ENCODE measurements around the gene ATXN2. TPM values are rescaled to one million over a fixed set of nuclear protein-coding genes. Genes with fewer than 3 reads are reported as not detected.
A peak's percentile ranks its signal among the peaks of the same experiment; 100 is the strongest.

ATXN2 gene
- total RNA-seq, 1 donor from 2014 or later = 71.0 TPM

- TF ChIP-seq CTCF (conservative IDR thresholded peaks at IDR 0.05) = no peak
- Mint-ChIP-seq H3K9me3 (no peaks in the 10 kb centered on the region), H3K4me3 (no peak overlapping the region), H3K4me1 (peaks cover 4% of the 10 kb centered on the region), H3K36me3 (ENCODE audit: low read depth) (peaks cover 10% of the 10 kb centered on the region), H3K27ac (ENCODE audit: unreplicated experiment) (no peak overlapping the region), H3K27me3 (ENCODE audit: low read depth) (no peaks in the 10 kb centered on the region)
- DNase-seq (ENCODE audit: low read depth, low spot score) = no peak
Measured at GRCh38 chr12:111453071-111453989, 145.8 kb downstream of the ATXN2 start.

GRCh38 chr12:111451649-111452129 is 147.4 kb downstream of the ATXN2 start:
- peaks cover 8% of the 10 kb centered on the region for H3K36me3 Mint-ChIP-seq (ENCODE audit: low read depth)

GRCh38 chr12:111451232-111451631 is 147.9 kb downstream of the ATXN2 start:
- H3K36me3 Mint-ChIP-seq (ENCODE audit: low read depth) = peaks cover 7% of the 10 kb centered on the region
- peak overlapping the region; percentile 54 for H3K27ac Mint-ChIP-seq (ENCODE audit: unreplicated experiment)

More at GRCh38 chr12:111451649-111452129, 147.4 kb downstream of the ATXN2 start:
- TF ChIP-seq CTCF (conservative IDR thresholded peaks at IDR 0.05) = peak; percentile 88
- H3K4me3 Mint-ChIP-seq = no peak overlapping the region
- H3K9me3 Mint-ChIP-seq = no peaks in the 10 kb centered on the region
- H3K4me1 Mint-ChIP-seq = peaks cover 4% of the 10 kb centered on the region
- DNase-seq (ENCODE audit: low read depth, low spot score) = no peak
- H3K27me3 Mint-ChIP-seq (ENCODE audit: low read depth) = no peaks in the 10 kb centered on the region
- H3K27ac Mint-ChIP-seq (ENCODE audit: unreplicated experiment) = no peak overlapping the region

GRCh38 chr12:111450676-111451075 is 148.4 kb downstream of the ATXN2 start:
- no peak for DNase-seq (ENCODE audit: low read depth, low spot score)

More at GRCh38 chr12:111451232-111451631, 147.9 kb downstream of the ATXN2 start:
- no peak for TF ChIP-seq CTCF (conservative IDR thresholded peaks at IDR 0.05)
- Mint-ChIP-seq H3K27me3 (ENCODE audit: low read depth) (no peaks in the 10 kb centered on the region), H3K9me3 (no peaks in the 10 kb centered on the region), H3K4me1 (peaks cover 5% of the 10 kb centered on the region), H3K4me3 (no peak overlapping the region)
- DNase-seq (ENCODE audit: low read depth, low spot score) = no peak

More at GRCh38 chr12:111450676-111451075, 148.4 kb downstream of the ATXN2 start:
- peaks cover 10% of the 10 kb centered on the region for H3K4me1 Mint-ChIP-seq
- no peaks in the 10 kb centered on the region for H3K9me3 Mint-ChIP-seq
- no peak for TF ChIP-seq CTCF (conservative IDR thresholded peaks at IDR 0.05)
- no peak overlapping the region for H3K4me3 Mint-ChIP-seq
- H3K27ac Mint-ChIP-seq (ENCODE audit: unreplicated experiment) = peak overlapping the region; percentile 86
- peaks cover 2% of the 10 kb centered on the region for H3K36me3 Mint-ChIP-seq (ENCODE audit: low read depth)
- no peaks in the 10 kb centered on the region for H3K27me3 Mint-ChIP-seq (ENCODE audit: low read depth)

All from neural crest cell (in vitro differentiated cells).